Breast epithelium (tissue), 3 donors: ENCODE results near the gene EHF.

Source experiments
- POLR2A ChIP-seq: fragments of 450-650 bp; IDR thresholded peaks from one replicate; pipeline ENCODE4 v1.6.1; 2016; ENCODE audit warnings: antibody characterized with exemption, mild to moderate bottlenecking, moderate library complexity
- POLR2AphosphoS5 ChIP-seq, 3 donors: sonication (generic); formaldehyde crosslinking; IDR thresholded peaks; one replicate each; pipeline ENCODE4 v1.6.1; 2017; ENCODE audit warnings: antibody characterized with exemption in 3 of 3
- TF ChIP-seq, protein P1 (sequence below), 3 donors: fragments of 450-650 bp; IDR thresholded peaks; one replicate each; pipeline ENCODE4 v1.5.1; 2016 to 2017; ENCODE audit warnings: antibody characterized with exemption in 3 of 3, mild to moderate bottlenecking in 3 of 3, moderate library complexity in 3 of 3

DNA sequence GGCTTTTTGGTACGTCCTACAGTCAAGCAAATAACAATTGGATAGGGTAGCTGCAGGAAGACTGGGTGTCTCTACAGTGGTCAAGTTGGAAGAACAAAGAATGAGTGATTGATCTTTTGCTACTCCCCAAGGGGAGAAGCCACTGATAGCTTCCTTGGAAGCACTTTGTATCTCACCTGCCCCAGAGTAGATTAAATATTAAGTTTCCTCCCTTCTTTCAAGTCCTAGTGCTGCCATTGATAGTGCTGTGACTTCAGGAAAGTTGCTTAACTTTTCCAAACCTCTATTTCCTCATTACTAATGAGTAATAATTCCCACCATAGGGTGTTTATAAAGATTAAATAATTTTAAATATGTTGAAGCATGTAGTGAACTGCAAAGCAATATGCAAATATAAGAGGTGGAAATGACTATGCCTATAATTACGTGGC, 35.6 kb upstream of the EHF start:
- TF ChIP-seq, protein P1, sequence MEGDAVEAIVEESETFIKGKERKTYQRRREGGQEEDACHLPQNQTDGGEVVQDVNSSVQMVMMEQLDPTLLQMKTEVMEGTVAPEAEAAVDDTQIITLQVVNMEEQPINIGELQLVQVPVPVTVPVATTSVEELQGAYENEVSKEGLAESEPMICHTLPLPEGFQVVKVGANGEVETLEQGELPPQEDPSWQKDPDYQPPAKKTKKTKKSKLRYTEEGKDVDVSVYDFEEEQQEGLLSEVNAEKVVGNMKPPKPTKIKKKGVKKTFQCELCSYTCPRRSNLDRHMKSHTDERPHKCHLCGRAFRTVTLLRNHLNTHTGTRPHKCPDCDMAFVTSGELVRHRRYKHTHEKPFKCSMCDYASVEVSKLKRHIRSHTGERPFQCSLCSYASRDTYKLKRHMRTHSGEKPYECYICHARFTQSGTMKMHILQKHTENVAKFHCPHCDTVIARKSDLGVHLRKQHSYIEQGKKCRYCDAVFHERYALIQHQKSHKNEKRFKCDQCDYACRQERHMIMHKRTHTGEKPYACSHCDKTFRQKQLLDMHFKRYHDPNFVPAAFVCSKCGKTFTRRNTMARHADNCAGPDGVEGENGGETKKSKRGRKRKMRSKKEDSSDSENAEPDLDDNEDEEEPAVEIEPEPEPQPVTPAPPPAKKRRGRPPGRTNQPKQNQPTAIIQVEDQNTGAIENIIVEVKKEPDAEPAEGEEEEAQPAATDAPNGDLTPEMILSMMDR (IDR thresholded peaks at IDR 0.05): no peak
- no peak for TF ChIP-seq POLR2AphosphoS5 (IDR thresholded peaks at IDR 0.05)
- no peak for TF ChIP-seq POLR2A
